CD8-positive, alpha-beta memory T cell (primary cell): Measurements from ENCODE around the gene FA2H. TPM values are rescaled to one million over a fixed set of nuclear protein-coding genes. Genes with fewer than 3 reads are reported as not detected.

ENCODE experiments used
- CTCF ChIA-PET: fragments of 350-600 bp; sonication (Branson Sonifier 250); formaldehyde crosslinking; loops from one replicate; lab custom pipeline; 2021; ENCODE audit warnings: antibody characterized with exemption; lab: Charles Lee
- POLR2A ChIA-PET: fragments of 350-600 bp; sonication (Branson Sonifier 250); formaldehyde crosslinking; loops from one replicate; lab custom pipeline; 2021; ENCODE audit warnings: antibody characterized with exemption; lab: Charles Lee
- DNase-seq, 5 donors: peaks; one replicate each; pipeline versions ENCODE4 v3.0.0 to v3.0.0-alpha.2; 2020 to 2022; ENCODE audit warnings: mixed read lengths in 1 of 5
- H3K27ac ChIP-seq: one replicate; pipeline ENCODE4 v1.7.0; 2013; ENCODE audit warnings: low read depth, mild to moderate bottlenecking, low read length, moderate library complexity
- H3K27me3 ChIP-seq: 2 replicates; pipeline ENCODE4 v1.7.0; 2013; ENCODE audit warnings: low read length, mild to moderate bottlenecking; ENCODE audit not compliant: insufficient read depth, poor library complexity, severe bottlenecking
- H3K36me3 ChIP-seq: 2 replicates; pipeline ENCODE4 v1.7.0; 2013; ENCODE audit warnings: mild to moderate bottlenecking, low read length, moderate library complexity; ENCODE audit not compliant: insufficient read depth
- H3K4me1 ChIP-seq: 2 replicates; pipeline ENCODE4 v1.7.0; 2013; ENCODE audit warnings: mild to moderate bottlenecking, low read length, moderate library complexity; ENCODE audit not compliant: insufficient read depth
- H3K4me3 ChIP-seq: 2 replicates; pipeline ENCODE4 v1.7.0; 2013; ENCODE audit warnings: mild to moderate bottlenecking, low read length
- H3K9me3 ChIP-seq: 2 replicates; pipeline ENCODE4 v1.7.0; 2013; ENCODE audit warnings: mild to moderate bottlenecking, low read length
- H3K27ac Mint-ChIP-seq, 8 donors: one replicate each; pipeline ENCODE4 v1.8.0; 2020 to 2021; ENCODE audit warnings: mixed read lengths in 8 of 8, mild to moderate bottlenecking in 6 of 8, inconsistent platforms in 3 of 8, moderate library complexity in 3 of 8
- H3K27me3 Mint-ChIP-seq, 2 donors: one replicate each; pipeline ENCODE4 v1.8.0; 2020 to 2021; ENCODE audit warnings: mixed read lengths in 2 of 2, mild to moderate bottlenecking in 1 of 2, moderate library complexity in 1 of 2
- H3K36me3 Mint-ChIP-seq, 3 donors: one replicate each; pipeline ENCODE4 v1.8.0; 2020 to 2021; ENCODE audit warnings: mixed read lengths in 3 of 3, inconsistent platforms in 1 of 3, mild to moderate bottlenecking in 1 of 3
- H3K4me1 Mint-ChIP-seq, 3 donors: one replicate each; pipeline ENCODE4 v1.8.0; 2020 to 2021; ENCODE audit warnings: mixed read lengths in 3 of 3, inconsistent platforms in 1 of 3, mild to moderate bottlenecking in 1 of 3
- H3K4me3 Mint-ChIP-seq, 7 donors: one replicate each; pipeline ENCODE4 v1.8.0; 2020 to 2021; ENCODE audit warnings: mixed read lengths in 7 of 7, mild to moderate bottlenecking in 6 of 7, moderate library complexity in 4 of 7, inconsistent platforms in 2 of 7
- H3K9me3 Mint-ChIP-seq, 5 donors: one replicate each; pipeline ENCODE4 v1.8.0; 2020 to 2022; ENCODE audit warnings: mixed read lengths in 5 of 5, mild to moderate bottlenecking in 3 of 5, moderate library complexity in 2 of 5, inconsistent platforms in 1 of 5
- polyA plus RNA-seq: library from polyadenylated mRNA; unstranded; fragments of 300-500 nt; fragmentation: Illumina TruSeq; gene quantifications from one replicate; pipeline ENCODE4 v1.2.3, GENCODE V29; 2021
- total RNA-seq, 2 experiments: library from RNA; stranded (reverse); gene quantifications; one replicate each; pipeline ENCODE4 v1.2.3, GENCODE V29; 2021

FA2H gene
- total and polyA plus RNA-seq, 3 experiments from 2014 or later: not detected

DNA sequence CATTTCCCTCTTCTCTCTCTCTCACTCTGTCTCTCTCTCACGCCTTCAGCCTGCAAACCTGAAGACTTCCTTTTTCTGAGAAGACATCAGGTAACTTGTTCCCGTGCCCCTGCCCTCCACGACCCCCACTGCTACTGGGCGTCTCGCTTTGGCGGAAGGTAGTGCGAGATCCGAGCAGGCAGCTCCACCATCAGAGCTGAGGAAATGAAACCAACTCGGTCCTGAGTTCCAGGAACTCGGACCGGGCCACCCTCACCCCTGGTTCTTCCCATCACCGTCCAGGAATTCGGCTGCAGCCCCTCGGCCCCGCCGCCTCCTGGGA, 74.5 kb downstream of the FA2H start:
- H3K27me3 ChIP-seq: no peaks in the 10 kb centered on the region
- Mint-ChIP-seq H3K9me3 (no peaks in the 10 kb centered on the region), H3K27me3 (no peaks in the 10 kb centered on the region), H3K4me1 (peaks cover 55 to 68% (median 64%) of the 10 kb centered on the region in 3 donors), H3K27ac (peak overlapping the region; percentile 91 to 100 (median 98)), H3K36me3 (peaks cover 0 to 19% (median 6%) of the 10 kb centered on the region in 3 donors), H3K4me3 (peak overlapping the region; percentile 93 to 100 (median 100))
- peaks cover 33% of the 10 kb centered on the region for H3K4me1 ChIP-seq
- H3K9me3 ChIP-seq: no peaks in the 10 kb centered on the region
- ChIA-PET CTCF (interaction anchor here (0.7 to 2.7 kb wide), 5 partner anchors 8 to 33 kb away, joined by 3 to 25 read pairs (median 3); no protein-coding TSS in a partner anchor), POLR2A (interaction anchor here (1.3 to 3.4 kb wide), 2 partner anchors 13 to 33 kb away, joined by 6 to 21 read pairs; partner anchors contain the start of gene RFWD3)
- peak overlapping the region; percentile 79 for H3K4me3 ChIP-seq
- DNase-seq: peak in 2 of 5 donors; percentile 33 to 53
- peaks cover 6% of the 10 kb centered on the region for H3K36me3 ChIP-seq
- H3K27ac ChIP-seq: peak overlapping the region; percentile 69

DNA sequence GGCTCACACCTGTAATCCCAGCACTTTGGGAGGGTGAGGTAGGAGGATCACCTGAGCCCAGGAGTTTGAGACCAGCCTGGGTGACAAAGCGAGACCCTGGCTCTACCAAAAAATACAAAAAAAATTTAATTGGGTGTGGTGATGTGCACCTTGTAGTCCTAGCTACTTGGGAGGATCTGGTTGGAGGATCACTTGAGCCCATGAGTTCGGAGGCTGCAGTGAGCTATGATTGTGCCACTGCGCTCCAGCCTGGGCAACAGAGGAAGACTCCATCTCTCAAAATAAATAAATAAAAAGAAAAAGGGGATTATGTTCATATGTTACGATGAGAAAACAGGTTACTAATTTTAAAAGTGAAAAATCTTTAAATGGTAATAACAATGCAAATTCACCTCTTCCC, 75.0 kb downstream of the FA2H start:
- CTCF ChIA-PET: interaction anchor here (0.8 to 2.7 kb wide), 4 partner anchors 8 to 32 kb away, joined by 3 to 25 read pairs (median 4); no protein-coding TSS in a partner anchor
- DNase-seq: no peak
- H3K36me3 ChIP-seq: peaks cover 6% of the 10 kb centered on the region
- no peaks in the 10 kb centered on the region for H3K27me3 ChIP-seq
- peaks cover 33% of the 10 kb centered on the region for H3K4me1 ChIP-seq
- H3K4me3 Mint-ChIP-seq: peak overlapping the region; percentile 93 to 100 (median 100)
- peaks cover 55 to 68% (median 64%) of the 10 kb centered on the region in 3 donors for H3K4me1 Mint-ChIP-seq
- peak overlapping the region; percentile 59 for H3K4me3 ChIP-seq
- H3K27ac Mint-ChIP-seq: peak overlapping the region; percentile 50 to 99 (median 85)
- no peaks in the 10 kb centered on the region for H3K27me3 Mint-ChIP-seq
- H3K9me3 ChIP-seq: no peaks in the 10 kb centered on the region
- H3K9me3 Mint-ChIP-seq: no peaks in the 10 kb centered on the region
- H3K36me3 Mint-ChIP-seq: peaks cover 0 to 21% (median 6%) of the 10 kb centered on the region in 3 donors
- peak overlapping the region; percentile 69 for H3K27ac ChIP-seq
- POLR2A ChIA-PET: interaction anchor here (1.3 to 3.4 kb wide), 2 partner anchors 13 to 33 kb away, joined by 6 to 21 read pairs; partner anchors contain the start of gene RFWD3

DNA sequence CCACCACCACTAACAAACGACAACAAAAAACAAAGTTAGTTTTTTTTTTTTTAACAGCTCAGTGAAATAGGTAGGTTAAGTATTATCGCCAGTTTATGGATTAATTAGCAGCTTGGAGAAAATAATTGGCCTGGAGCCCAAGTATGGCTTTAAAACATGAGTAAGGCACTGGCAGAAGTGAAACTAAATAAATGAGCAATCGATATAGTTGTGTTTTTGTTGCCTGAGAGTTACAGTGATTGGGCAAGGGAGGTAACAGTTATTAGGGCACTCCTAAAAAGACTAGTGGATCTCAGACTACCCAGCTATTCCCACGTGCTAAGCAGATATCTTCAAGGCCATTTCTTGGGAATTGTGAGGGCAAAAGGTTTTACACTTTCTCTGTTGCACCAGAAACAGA, 76.4 kb downstream of the FA2H start:
- no peak for DNase-seq
- Mint-ChIP-seq H3K4me3 (peak overlapping the region; percentile 93 to 100 (median 100)), H3K27me3 (no peaks in the 10 kb centered on the region), H3K36me3 (peaks cover 0 to 29% (median 10%) of the 10 kb centered on the region in 3 donors), H3K27ac (peak overlapping the region; percentile 74 to 99 (median 92)), H3K9me3 (no peaks in the 10 kb centered on the region), H3K4me1 (peaks cover 57 to 74% (median 70%) of the 10 kb centered on the region in 3 donors)
- CTCF ChIA-PET: interaction anchor here (1.2 kb wide), 1 partner anchor 501 kb away, joined by 3 read pairs; no protein-coding TSS in a partner anchor
- POLR2A ChIA-PET: interaction anchor here (0.6 to 3.4 kb wide), 2 partner anchors 31 to 401 kb away, joined by 5 to 21 read pairs; partner anchors contain the start of gene RFWD3
- peaks cover 33% of the 10 kb centered on the region for H3K4me1 ChIP-seq
- H3K27ac ChIP-seq: no peak overlapping the region
- no peaks in the 10 kb centered on the region for H3K9me3 ChIP-seq
- peaks cover 6% of the 10 kb centered on the region for H3K36me3 ChIP-seq
- H3K27me3 ChIP-seq: no peaks in the 10 kb centered on the region
- H3K4me3 ChIP-seq: peak overlapping the region; percentile 49

DNA sequence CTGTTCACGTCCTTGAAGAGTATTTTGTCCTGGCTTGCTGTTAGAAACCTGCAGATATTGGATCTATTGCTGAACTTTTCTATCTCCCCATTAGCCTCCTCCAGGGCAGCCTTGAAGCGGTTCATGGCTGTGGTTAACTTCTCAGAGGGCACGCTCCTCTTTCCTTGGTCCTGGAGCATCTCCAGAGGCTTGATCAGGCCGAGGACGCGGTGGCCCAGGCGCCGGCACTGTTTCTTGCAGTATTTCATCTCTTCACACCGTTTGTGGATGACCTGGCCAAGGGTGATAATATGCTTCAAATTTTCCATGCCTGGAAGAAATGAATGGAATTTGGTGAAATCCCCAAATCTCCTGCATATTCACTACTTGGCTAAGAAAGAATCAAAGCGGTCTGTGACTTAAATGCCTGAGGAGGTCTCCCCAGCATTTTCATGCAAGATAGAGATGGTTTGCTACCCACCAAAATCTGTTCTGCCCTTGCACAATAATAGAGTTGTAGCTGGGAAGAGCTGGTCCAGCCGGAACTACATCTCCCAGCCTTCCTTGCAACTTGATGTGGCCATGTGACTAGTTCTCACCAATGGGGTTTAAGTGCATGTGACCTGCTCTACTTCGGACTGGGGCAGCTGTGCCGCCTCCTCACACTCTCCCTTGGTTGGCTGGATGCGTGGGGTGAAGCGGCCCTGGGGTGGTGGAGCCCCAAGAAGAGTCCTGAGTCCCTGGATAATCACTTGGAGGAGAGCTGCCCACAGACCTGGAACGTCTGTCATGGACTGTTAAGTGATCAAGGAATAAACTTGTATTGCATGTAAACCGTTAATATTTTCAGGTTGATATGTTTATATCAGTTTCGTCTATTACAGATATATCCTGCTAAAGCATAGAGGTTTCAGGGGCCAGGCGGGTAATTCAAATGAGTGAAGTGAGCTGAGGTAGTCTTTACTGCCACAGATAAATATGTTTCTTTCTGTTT, 78.9 kb downstream of the FA2H start:
- H3K4me1 Mint-ChIP-seq: peaks cover 50 to 58% (median 58%) of the 10 kb centered on the region in 3 donors
- H3K4me3 Mint-ChIP-seq: peak overlapping the region; percentile 77 to 90 (median 85)
- no peaks in the 10 kb centered on the region for H3K9me3 Mint-ChIP-seq
- H3K27me3 Mint-ChIP-seq: no peaks in the 10 kb centered on the region
- Histone ChIP-seq H3K4me1 (peaks cover 23% of the 10 kb centered on the region), H3K27me3 (no peaks in the 10 kb centered on the region), H3K4me3 (peak overlapping the region; percentile 50), H3K9me3 (no peaks in the 10 kb centered on the region), H3K27ac (peak overlapping the region; percentile 6), H3K36me3 (peaks cover 23% of the 10 kb centered on the region)
- ChIA-PET POLR2A (no interaction called here), CTCF (interaction anchor here (1.8 to 2.1 kb wide), 2 partner anchors 14 to 28 kb away, joined by 6 to 7 read pairs; no protein-coding TSS in a partner anchor)
- peak; percentile 41 to 70 (median 59) for DNase-seq
- H3K36me3 Mint-ChIP-seq: peaks cover 9 to 49% (median 25%) of the 10 kb centered on the region in 3 donors
- H3K27ac Mint-ChIP-seq: peak overlapping the region in 7 of 8 donors; percentile 69 to 95 (median 86)

DNA sequence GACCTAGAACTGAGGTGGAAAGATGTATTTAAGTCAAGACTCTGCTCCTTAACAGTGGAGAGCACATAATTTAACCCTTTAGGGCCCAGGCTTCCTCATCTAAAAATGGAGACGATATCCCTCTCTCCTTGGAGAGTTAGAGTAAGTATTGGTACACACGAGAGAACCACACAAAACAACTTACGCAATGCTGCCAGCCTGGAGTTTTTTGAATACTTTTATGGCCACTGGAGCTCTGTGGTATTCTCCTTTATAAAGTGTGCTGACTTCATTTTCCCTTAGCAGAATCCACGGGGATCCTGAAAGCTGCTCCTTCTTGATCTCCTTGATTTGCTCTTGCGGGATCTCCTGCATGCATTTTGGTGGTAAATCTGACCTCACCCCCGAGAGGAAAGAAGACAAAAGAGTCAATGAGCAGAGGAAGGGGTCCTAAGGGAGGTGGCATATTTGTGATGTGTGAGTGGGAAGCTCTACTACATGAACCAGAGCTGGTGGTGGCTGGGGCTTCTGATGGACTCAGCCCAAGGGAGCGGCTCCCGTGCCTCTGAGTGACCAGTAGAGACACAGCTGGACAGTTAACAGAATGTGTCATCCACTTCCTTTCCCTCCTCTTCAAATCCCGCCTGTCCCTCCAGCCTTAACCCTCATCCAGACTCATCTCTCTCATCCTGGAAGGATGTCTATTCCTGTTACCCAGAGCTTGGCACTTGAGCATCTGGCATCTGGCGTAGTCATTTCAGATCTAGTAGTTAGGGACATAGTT, 83.3 kb downstream of the FA2H start:
- peak overlapping the region in 3 of 8 donors; percentile 47 to 84 (median 56) for H3K27ac Mint-ChIP-seq

DNA sequence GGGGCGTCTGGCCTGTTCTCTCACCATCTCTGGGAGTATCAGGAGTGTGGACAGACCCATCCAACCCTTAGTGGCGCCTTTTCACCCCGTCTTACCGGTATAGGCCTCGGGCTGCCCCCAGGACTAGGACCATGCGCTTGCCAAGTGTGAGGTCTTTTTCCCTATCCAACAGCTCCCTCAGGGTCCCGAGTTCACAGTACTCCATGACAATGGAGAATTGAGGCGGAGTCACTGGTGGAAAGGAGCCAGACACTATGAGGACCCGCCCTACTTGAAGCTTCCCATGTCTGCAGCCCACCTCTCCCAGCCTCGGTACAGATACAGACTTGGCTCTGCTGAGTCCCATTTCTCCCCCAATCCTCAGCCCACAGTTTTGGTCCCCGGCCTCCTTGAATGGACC, 92.1 kb downstream of the FA2H start:
- H3K4me3 Mint-ChIP-seq: no peak overlapping the region
- CTCF ChIA-PET: interaction anchor here (0.6 kb wide), 1 partner anchor 20 kb away, joined by 3 read pairs; no protein-coding TSS in a partner anchor
- no peak for DNase-seq
- Histone ChIP-seq H3K4me3 (no peak overlapping the region), H3K27me3 (no peaks in the 10 kb centered on the region), H3K4me1 (no peaks in the 10 kb centered on the region), H3K27ac (no peak overlapping the region), H3K36me3 (peaks cover 16% of the 10 kb centered on the region), H3K9me3 (no peaks in the 10 kb centered on the region)
- no peaks in the 10 kb centered on the region for H3K9me3 Mint-ChIP-seq
- peak overlapping the region in 2 of 8 donors; percentile 33 to 48 for H3K27ac Mint-ChIP-seq
- H3K4me1 Mint-ChIP-seq: no peaks in the 10 kb centered on the region
- no peaks in the 10 kb centered on the region for H3K27me3 Mint-ChIP-seq
- POLR2A ChIA-PET: no interaction called here
- H3K36me3 Mint-ChIP-seq: peaks cover 3 to 74% (median 21%) of the 10 kb centered on the region in 3 donors

More for the DNA sequence above, 83.3 kb downstream of the FA2H start:
- Histone ChIP-seq H3K9me3 (no peaks in the 10 kb centered on the region), H3K4me3 (no peak overlapping the region), H3K27me3 (no peaks in the 10 kb centered on the region), H3K36me3 (peaks cover 23% of the 10 kb centered on the region), H3K27ac (no peak overlapping the region), H3K4me1 (peaks cover 5% of the 10 kb centered on the region)
- Mint-ChIP-seq H3K9me3 (no peaks in the 10 kb centered on the region), H3K4me3 (no peak overlapping the region), H3K27me3 (no peaks in the 10 kb centered on the region), H3K4me1 (peaks cover 16 to 29% (median 18%) of the 10 kb centered on the region in 3 donors), H3K36me3 (peaks cover 11 to 74% (median 44%) of the 10 kb centered on the region in 3 donors)
- POLR2A ChIA-PET: no interaction called here
- CTCF ChIA-PET: interaction anchor here (1.2 to 1.4 kb wide), 2 partner anchors 9 to 11 kb away, joined by 3 read pairs; partner anchors contain the start of gene MLKL
- no peak for DNase-seq

DNA sequence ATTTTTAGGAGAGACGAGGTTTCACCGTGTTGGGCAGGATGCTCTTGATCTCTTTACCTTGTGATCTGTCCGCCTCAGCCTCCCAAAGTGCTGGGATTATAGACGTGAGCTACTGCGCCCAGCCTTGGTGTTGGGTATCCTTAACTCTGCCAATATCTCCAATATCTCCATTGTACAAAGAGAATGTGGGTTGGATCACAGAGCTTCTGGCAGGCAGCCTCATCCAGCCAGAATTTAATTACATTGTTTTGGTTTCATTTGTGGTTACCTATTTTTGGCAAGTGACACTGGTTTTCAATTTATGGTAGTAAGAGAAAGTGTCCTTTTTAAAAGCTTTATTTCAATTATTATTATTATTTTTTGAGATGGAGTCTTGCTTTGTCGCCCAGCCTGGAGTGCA, 93.9 kb downstream of the FA2H start:
- Histone ChIP-seq H3K27ac (no peak overlapping the region), H3K4me3 (no peak overlapping the region), H3K9me3 (no peaks in the 10 kb centered on the region), H3K36me3 (peaks cover 16% of the 10 kb centered on the region), H3K27me3 (no peaks in the 10 kb centered on the region), H3K4me1 (no peaks in the 10 kb centered on the region)
- Mint-ChIP-seq H3K27me3 (no peaks in the 10 kb centered on the region), H3K27ac (no peak overlapping the region), H3K4me3 (no peak overlapping the region), H3K4me1 (no peaks in the 10 kb centered on the region), H3K9me3 (no peaks in the 10 kb centered on the region), H3K36me3 (peaks cover 3 to 76% (median 26%) of the 10 kb centered on the region in 3 donors)
- CTCF ChIA-PET: interaction anchor here (1.0 to 1.2 kb wide), 2 partner anchors 11 to 29 kb away, joined by 3 read pairs; no protein-coding TSS in a partner anchor
- DNase-seq: no peak
- POLR2A ChIA-PET: no interaction called here
